ENCODE measurements around the gene KRT78. TPM values are rescaled to one million over a fixed set of nuclear protein-coding genes. Genes with fewer than 3 reads are reported as not detected.

KRT78 gene
- polyA plus RNA-seq, 4 donors, result 0.30 to 1.8 (median 0.54) TPM; not detected in 1

DNA sequence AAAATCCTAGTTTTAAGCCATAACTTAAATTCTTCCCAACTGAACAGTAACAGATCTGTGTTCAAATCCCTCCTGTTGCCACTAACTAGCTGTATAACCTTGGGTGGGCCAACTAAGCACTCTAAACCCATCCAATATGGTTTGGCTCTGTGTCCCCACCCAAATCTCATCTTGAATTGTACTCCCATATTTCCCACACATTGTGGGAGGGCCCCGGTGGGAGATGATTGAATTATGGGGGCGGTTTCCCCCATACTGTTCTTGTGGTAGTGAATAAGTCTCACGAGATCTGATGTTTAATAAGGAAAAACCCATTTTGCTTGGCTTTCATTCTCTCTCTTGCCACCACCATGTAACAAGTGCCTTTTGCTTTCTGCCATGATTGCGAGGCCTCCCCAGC, 33.6 kb downstream of the KRT78 start:
- H3K27me3 ChIP-seq (ENCODE audit: control insufficient read depth in 3 of 3, insufficient read depth in 3 of 3, low read length in 3 of 3), result peaks cover 0 to 1% (median 0%) of the 10 kb centered on the region in 3 donors
- 93% methylated on average over 4 of the region's 4 CpGs for WGBS, 3 donors
- no peak for DNase-seq
- no peak for FAIRE-seq
- H3K4me1 ChIP-seq (ENCODE audit: control insufficient read depth in 3 of 3, insufficient read depth in 2 of 3, low read depth in 1 of 3, low read length in 2 of 3), result peaks cover 0 to 11% (median 0%) of the 10 kb centered on the region in 3 donors
- H3K36me3 ChIP-seq (ENCODE audit: control insufficient read depth in 3 of 3, insufficient read depth in 2 of 3, low read depth in 1 of 3, low read length in 3 of 3), result no peaks in the 10 kb centered on the region
- H3K27ac ChIP-seq (ENCODE audit: low read depth in 1 of 3, low read length in 2 of 3), result no peak overlapping the region
- H3K9me3 ChIP-seq (ENCODE audit: control insufficient read depth in 2 of 2, insufficient read depth in 1 of 2, low read depth in 1 of 2, low read length in 1 of 2), result no peaks in the 10 kb centered on the region
- no peak overlapping the region for H3K4me3 ChIP-seq (ENCODE audit: low read depth in 1 of 3, low read length in 3 of 3)

DNA sequence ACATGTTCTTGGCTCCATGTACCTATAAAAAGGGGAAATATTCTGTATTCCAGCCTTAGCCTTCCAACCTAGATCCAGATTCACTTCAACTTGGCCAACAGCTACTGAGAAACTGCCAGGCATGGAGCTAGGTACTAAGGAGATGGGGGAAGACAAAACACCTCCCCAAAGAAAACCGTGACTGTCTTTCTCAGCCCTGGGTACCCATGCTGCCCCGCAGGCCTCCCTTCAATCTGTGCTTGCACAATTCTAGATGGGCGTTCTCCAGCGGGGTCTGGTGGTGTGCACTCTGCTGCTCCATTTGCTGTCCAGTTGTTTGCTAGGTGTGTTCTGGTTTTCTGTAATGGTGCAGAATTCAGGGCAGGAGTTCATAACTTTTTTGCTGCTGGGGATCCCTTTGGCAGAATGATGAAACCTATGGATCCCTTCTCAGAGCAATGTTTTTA, 34.1 kb downstream of the KRT78 start:
- H3K27ac ChIP-seq (ENCODE audit: low read depth in 1 of 3, low read length in 2 of 3), result no peak overlapping the region
- no peaks in the 10 kb centered on the region for H3K9me3 ChIP-seq (ENCODE audit: control insufficient read depth in 2 of 2, insufficient read depth in 1 of 2, low read depth in 1 of 2, low read length in 1 of 2)
- WGBS, 3 donors, result 73 to 83% (median 79%) methylated on average over 4 of the region's 4 CpGs
- H3K4me1 ChIP-seq (ENCODE audit: control insufficient read depth in 3 of 3, insufficient read depth in 2 of 3, low read depth in 1 of 3, low read length in 2 of 3), result peaks cover 0 to 11% (median 0%) of the 10 kb centered on the region in 3 donors
- no peak overlapping the region for H3K4me3 ChIP-seq (ENCODE audit: low read depth in 1 of 3, low read length in 3 of 3)
- DNase-seq (no peak), FAIRE-seq (no peak)
- no peaks in the 10 kb centered on the region for H3K36me3 ChIP-seq (ENCODE audit: control insufficient read depth in 3 of 3, insufficient read depth in 2 of 3, low read depth in 1 of 3, low read length in 3 of 3)
- H3K27me3 ChIP-seq (ENCODE audit: control insufficient read depth in 3 of 3, insufficient read depth in 3 of 3, low read length in 3 of 3), result peaks cover 0 to 1% (median 0%) of the 10 kb centered on the region in 3 donors

DNA sequence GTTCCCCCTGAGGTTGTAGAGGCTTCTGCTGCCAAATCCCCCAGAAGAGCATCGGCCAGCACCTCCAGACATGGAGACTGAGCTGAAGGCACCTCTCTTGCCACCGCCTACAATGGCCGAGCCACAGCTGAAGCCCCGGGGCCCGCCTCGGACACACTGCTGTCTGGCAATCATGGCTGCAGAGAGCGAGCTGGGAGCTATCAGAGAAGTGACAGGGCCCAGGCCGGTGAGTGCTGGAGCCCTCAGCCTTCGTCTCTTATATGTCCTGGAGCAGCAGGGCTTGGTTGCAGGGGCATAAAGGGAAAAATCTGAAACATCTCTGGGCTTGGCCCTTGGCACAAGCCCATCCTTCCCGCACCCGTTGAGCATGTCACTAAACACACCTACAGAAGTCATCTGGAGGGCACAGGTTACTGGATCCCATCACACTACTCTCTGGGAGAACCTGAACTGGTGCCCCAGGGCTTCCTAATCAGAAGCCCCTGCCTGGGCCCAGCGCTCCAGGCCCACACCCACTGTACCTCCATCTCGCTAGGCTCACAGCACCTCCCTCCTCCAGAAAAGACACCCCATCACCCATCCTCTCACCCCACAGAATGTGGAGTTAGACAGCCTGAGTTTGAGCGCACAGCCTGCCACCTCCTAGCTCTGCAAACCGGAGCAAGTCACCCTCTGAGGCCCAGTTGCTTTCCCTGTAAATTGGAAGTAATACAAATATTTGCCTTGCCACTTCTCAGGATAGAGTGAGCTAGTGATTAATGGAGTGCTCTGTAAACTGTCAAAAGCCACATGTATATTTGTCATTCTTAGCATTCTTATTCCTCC, 34.7 kb downstream of the KRT78 start, which contains the start of gene KRT4:
Gene KRT4 (minus strand): TSS at position 232 of the 825 bp plus-strand sequence. CDS start 58 bp downstream, at position 174.
- 71 to 76% (median 75%) methylated on average over 15 of the region's 15 CpGs for WGBS, 3 donors
- Histone ChIP-seq H3K27ac (ENCODE audit: low read depth in 1 of 3, low read length in 2 of 3) (no peak within 1 kb of the TSS), H3K27me3 (ENCODE audit: control insufficient read depth in 3 of 3, insufficient read depth in 3 of 3, low read length in 3 of 3) (peaks cover 0 to 1% (median 0%) of the 10 kb centered on the region in 3 donors), H3K4me1 (ENCODE audit: control insufficient read depth in 3 of 3, insufficient read depth in 2 of 3, low read depth in 1 of 3, low read length in 2 of 3) (peaks cover 0 to 11% (median 0%) of the 10 kb centered on the region in 3 donors), H3K9me3 (ENCODE audit: control insufficient read depth in 2 of 2, insufficient read depth in 1 of 2, low read depth in 1 of 2, low read length in 1 of 2) (no peaks in the 10 kb centered on the region), H3K36me3 (ENCODE audit: control insufficient read depth in 3 of 3, insufficient read depth in 2 of 3, low read depth in 1 of 3, low read length in 3 of 3) (no peaks in the 10 kb centered on the region), H3K4me3 (ENCODE audit: low read depth in 1 of 3, low read length in 3 of 3) (no peak within 1 kb of the TSS)
- DNase-seq, result no peak
- no peak for FAIRE-seq

DNA sequence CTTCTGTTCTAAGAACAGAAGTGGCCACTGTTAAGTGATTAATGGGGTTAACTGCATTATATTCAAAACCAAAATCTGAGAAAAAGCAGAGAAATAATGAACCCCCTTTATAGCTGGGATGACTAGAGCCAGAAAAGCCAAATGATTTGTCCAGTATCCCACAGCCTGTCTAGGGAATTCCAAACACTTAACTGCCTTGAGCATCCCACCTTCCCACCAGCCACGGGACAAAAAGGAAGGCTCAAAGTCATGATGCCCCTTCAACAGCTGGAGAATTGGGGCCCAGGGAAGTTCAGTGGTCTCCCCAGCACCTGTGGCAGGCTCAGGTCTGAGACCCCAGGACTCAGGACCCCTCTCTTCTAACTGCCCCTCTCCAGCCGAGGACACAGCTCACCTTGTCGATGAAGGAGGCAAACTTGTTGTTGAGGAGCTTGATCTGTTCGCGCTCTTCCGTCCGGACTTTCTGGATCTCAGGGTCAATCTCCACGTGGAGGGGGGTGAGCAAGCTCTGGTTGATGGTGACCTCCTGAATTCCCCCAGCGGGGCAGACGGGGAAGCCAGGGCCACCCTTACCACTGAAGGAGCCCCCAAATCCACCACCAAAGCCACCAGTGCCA, 35.5 kb downstream of the KRT78 start:
- no peak overlapping the region for H3K4me3 ChIP-seq (ENCODE audit: low read depth in 1 of 3, low read length in 3 of 3)
- H3K9me3 ChIP-seq (ENCODE audit: control insufficient read depth in 2 of 2, insufficient read depth in 1 of 2, low read depth in 1 of 2, low read length in 1 of 2), result no peaks in the 10 kb centered on the region
- 84 to 90% (median 90%) methylated on average over 10 of the region's 10 CpGs for WGBS, 3 donors
- no peaks in the 10 kb centered on the region for H3K36me3 ChIP-seq (ENCODE audit: control insufficient read depth in 3 of 3, insufficient read depth in 2 of 3, low read depth in 1 of 3, low read length in 3 of 3)
- H3K27ac ChIP-seq (ENCODE audit: low read depth in 1 of 3, low read length in 2 of 3), result no peak overlapping the region
- DNase-seq, result no peak
- H3K4me1 ChIP-seq (ENCODE audit: control insufficient read depth in 3 of 3, insufficient read depth in 2 of 3, low read depth in 1 of 3, low read length in 2 of 3), result peaks cover 0 to 3% (median 0%) of the 10 kb centered on the region in 3 donors
- FAIRE-seq, result no peak
- H3K27me3 ChIP-seq (ENCODE audit: control insufficient read depth in 3 of 3, insufficient read depth in 3 of 3, low read length in 3 of 3), result peaks cover 0 to 2% (median 0%) of the 10 kb centered on the region in 3 donors

DNA sequence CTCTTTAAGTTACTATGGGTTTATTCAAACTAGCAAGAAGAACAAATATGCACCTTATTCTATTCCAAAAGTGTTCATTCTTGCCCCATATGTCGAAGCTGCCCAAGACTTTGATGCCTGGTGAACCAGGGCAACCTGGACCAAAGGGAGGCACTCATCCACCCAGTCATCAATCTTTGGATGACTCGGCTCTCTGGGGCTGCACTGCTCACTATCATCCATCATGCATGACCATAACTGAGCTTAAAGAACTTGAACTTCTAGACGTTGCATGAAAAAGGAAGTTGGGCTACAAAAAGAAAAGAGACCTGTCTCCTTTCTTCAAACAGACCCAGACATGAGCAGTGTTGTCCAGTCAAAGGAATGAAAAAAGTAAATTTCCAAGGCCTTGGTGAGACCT, 36.0 kb downstream of the KRT78 start:
- Histone ChIP-seq H3K27me3 (ENCODE audit: control insufficient read depth in 3 of 3, insufficient read depth in 3 of 3, low read length in 3 of 3) (peaks cover 0 to 3% (median 0%) of the 10 kb centered on the region in 3 donors), H3K9me3 (ENCODE audit: control insufficient read depth in 2 of 2, insufficient read depth in 1 of 2, low read depth in 1 of 2, low read length in 1 of 2) (no peaks in the 10 kb centered on the region), H3K27ac (ENCODE audit: low read depth in 1 of 3, low read length in 2 of 3) (no peak overlapping the region), H3K4me1 (ENCODE audit: control insufficient read depth in 3 of 3, insufficient read depth in 2 of 3, low read depth in 1 of 3, low read length in 2 of 3) (no peaks in the 10 kb centered on the region), H3K4me3 (ENCODE audit: low read depth in 1 of 3, low read length in 3 of 3) (no peak overlapping the region), H3K36me3 (ENCODE audit: control insufficient read depth in 3 of 3, insufficient read depth in 2 of 3, low read depth in 1 of 3, low read length in 3 of 3) (no peaks in the 10 kb centered on the region)
- no peak for FAIRE-seq
- 49 to 57% (median 49%) methylated on average over 3 of the region's 3 CpGs for WGBS, 3 donors
- no peak for DNase-seq

DNA sequence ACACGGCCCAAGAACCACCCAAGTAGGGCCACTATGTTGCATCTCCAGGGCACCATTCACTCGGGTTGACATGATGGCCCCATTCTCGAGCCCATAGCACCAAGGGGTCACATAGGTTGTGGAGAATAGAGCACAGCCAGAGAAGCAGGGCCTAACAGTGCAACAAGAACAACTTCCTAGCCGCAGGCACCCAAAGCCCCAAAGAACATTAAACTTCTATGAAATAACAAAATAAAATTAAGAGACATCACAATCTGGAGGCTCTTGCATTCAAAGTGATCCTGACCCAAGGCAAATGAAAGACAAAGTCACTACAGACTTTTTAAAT, 36.8 kb downstream of the KRT78 start:
- DNase-seq, result no peak
- Histone ChIP-seq H3K36me3 (ENCODE audit: control insufficient read depth in 3 of 3, insufficient read depth in 2 of 3, low read depth in 1 of 3, low read length in 3 of 3) (no peaks in the 10 kb centered on the region), H3K9me3 (ENCODE audit: control insufficient read depth in 2 of 2, insufficient read depth in 1 of 2, low read depth in 1 of 2, low read length in 1 of 2) (no peaks in the 10 kb centered on the region), H3K4me1 (ENCODE audit: control insufficient read depth in 3 of 3, insufficient read depth in 2 of 3, low read depth in 1 of 3, low read length in 2 of 3) (no peaks in the 10 kb centered on the region), H3K27me3 (ENCODE audit: control insufficient read depth in 3 of 3, insufficient read depth in 3 of 3, low read length in 3 of 3) (peaks cover 0 to 2% (median under 1%) of the 10 kb centered on the region in 3 donors), H3K4me3 (ENCODE audit: low read depth in 1 of 3, low read length in 3 of 3) (no peak overlapping the region), H3K27ac (ENCODE audit: low read depth in 1 of 3, low read length in 2 of 3) (no peak overlapping the region)
- WGBS, 3 donors, result 57 to 78% (median 67%) methylated on average over 4 of the region's 4 CpGs
- FAIRE-seq, result no peak

DNA sequence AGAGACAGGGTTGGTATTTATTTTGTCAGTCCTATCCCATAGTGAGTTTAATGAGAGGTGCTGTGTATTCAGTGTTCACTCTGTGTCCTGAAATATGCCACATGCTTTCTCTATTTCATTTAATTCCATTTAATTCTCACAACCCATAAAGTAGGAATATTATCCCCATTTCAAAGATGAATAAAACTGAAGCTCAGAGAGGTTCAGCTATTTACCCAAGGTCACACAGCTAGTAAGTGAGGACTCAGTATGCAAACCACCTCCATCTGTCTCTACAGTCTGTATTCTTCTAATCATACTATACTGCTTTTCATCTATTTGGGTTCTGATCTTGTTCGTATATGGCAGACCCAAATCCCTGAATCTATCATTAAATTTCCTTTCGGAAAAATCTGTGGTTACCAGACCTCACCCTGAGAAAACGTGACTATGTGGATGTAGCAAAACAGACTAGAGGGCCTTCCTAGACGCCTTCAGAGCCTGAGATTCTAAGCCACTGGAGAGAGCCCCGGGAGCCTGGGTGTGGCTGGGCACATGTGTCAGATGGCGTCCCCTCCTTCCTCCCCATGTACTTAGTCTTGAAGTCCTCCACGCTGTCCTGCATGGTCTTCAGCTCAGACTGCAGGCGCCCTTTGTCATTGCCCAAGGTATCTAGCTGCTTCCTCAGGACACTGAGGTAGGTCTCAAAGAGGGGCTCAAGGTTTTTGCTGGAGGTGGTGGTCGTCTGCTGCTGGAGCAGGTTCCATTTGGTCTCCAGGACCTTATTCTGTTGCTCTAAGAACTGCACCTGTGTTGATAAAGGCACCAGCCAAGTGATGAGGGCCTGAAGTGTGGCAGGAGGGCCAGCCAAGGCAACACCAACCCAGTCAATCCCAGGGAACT, 37.4 kb downstream of the KRT78 start:
- no peaks in the 10 kb centered on the region for H3K9me3 ChIP-seq (ENCODE audit: control insufficient read depth in 2 of 2, insufficient read depth in 1 of 2, low read depth in 1 of 2, low read length in 1 of 2)
- H3K27me3 ChIP-seq (ENCODE audit: control insufficient read depth in 3 of 3, insufficient read depth in 3 of 3, low read length in 3 of 3), result peaks cover 0 to 2% (median 2%) of the 10 kb centered on the region in 3 donors
- 72 to 84% (median 81%) methylated on average over 9 of the region's 9 CpGs for WGBS, 3 donors
- no peak overlapping the region for H3K27ac ChIP-seq (ENCODE audit: low read depth in 1 of 3, low read length in 2 of 3)
- FAIRE-seq, result no peak
- H3K36me3 ChIP-seq (ENCODE audit: control insufficient read depth in 3 of 3, insufficient read depth in 2 of 3, low read depth in 1 of 3, low read length in 3 of 3), result no peaks in the 10 kb centered on the region
- no peaks in the 10 kb centered on the region for H3K4me1 ChIP-seq (ENCODE audit: control insufficient read depth in 3 of 3, insufficient read depth in 2 of 3, low read depth in 1 of 3, low read length in 2 of 3)
- no peak for DNase-seq
- no peak overlapping the region for H3K4me3 ChIP-seq (ENCODE audit: low read depth in 1 of 3, low read length in 3 of 3)

GRCh38 chr12:52810554-52810953, 38.2 kb downstream of the KRT78 start:
- FAIRE-seq (no peak), DNase-seq (no peak)
- H3K27ac ChIP-seq (ENCODE audit: low read depth in 1 of 3, low read length in 2 of 3), result no peak overlapping the region
- no peaks in the 10 kb centered on the region for H3K9me3 ChIP-seq (ENCODE audit: control insufficient read depth in 2 of 2, insufficient read depth in 1 of 2, low read depth in 1 of 2, low read length in 1 of 2)
- WGBS, 3 donors, result 68 to 88% (median 68%) methylated on average over 5 of the region's 5 CpGs
- no peaks in the 10 kb centered on the region for H3K36me3 ChIP-seq (ENCODE audit: control insufficient read depth in 3 of 3, insufficient read depth in 2 of 3, low read depth in 1 of 3, low read length in 3 of 3)
- no peak overlapping the region for H3K4me3 ChIP-seq (ENCODE audit: low read depth in 1 of 3, low read length in 3 of 3)
- peaks cover 0 to 2% (median 2%) of the 10 kb centered on the region in 3 donors for H3K27me3 ChIP-seq (ENCODE audit: control insufficient read depth in 3 of 3, insufficient read depth in 3 of 3, low read length in 3 of 3)
- no peaks in the 10 kb centered on the region for H3K4me1 ChIP-seq (ENCODE audit: control insufficient read depth in 3 of 3, insufficient read depth in 2 of 3, low read depth in 1 of 3, low read length in 2 of 3)
